ENCODE data around the gene SYNE3. TPM values are rescaled to one million over a fixed set of nuclear protein-coding genes. Genes with fewer than 3 reads are reported as not detected.
"Not testable (repeated sequence)": the region's sequence is repeated elsewhere in the genome, so short reads cannot be mapped to it uniquely, and the experiment has no call there.

The SYNE3 gene
- total and polyA plus RNA-seq, 9 donors, result 3.7 to 26.0 (median 10.0) TPM

DNA sequence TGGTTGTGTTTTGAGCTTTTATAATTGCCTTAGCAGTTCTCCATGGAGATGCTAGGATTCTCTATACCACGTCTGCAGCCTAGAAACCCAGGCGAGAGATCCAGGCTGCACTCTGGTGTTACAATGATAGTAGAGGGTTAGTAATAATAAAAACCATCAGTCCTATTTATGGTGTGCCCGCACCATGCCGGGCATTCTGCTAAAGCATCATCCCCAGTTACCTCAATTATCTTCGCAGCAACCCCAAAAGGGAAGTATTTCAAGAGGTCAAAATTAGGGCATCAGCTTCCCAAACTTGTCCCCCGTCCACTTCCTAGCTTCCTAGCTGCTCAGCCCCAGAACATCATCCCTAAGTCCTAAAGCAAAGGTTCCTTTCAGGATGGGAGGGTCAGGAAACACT is 3.2 kb downstream of the SYNE3 start:
- TF ChIP-seq, protein P1, sequence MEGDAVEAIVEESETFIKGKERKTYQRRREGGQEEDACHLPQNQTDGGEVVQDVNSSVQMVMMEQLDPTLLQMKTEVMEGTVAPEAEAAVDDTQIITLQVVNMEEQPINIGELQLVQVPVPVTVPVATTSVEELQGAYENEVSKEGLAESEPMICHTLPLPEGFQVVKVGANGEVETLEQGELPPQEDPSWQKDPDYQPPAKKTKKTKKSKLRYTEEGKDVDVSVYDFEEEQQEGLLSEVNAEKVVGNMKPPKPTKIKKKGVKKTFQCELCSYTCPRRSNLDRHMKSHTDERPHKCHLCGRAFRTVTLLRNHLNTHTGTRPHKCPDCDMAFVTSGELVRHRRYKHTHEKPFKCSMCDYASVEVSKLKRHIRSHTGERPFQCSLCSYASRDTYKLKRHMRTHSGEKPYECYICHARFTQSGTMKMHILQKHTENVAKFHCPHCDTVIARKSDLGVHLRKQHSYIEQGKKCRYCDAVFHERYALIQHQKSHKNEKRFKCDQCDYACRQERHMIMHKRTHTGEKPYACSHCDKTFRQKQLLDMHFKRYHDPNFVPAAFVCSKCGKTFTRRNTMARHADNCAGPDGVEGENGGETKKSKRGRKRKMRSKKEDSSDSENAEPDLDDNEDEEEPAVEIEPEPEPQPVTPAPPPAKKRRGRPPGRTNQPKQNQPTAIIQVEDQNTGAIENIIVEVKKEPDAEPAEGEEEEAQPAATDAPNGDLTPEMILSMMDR (IDR thresholded peaks at IDR 0.05), result no peak
- TF ChIP-seq EP300 (IDR thresholded peaks at IDR 0.05) (no peak), POLR2A (IDR thresholded peaks at IDR 0.05) (no peak)
- no peaks in the 10 kb centered on the region for H3K9me3 ChIP-seq
- H3K4me1 ChIP-seq (ENCODE audit: insufficient read depth), result peaks cover 22% of the 10 kb centered on the region
- H3K27me3 ChIP-seq, result no peaks in the 10 kb centered on the region
- 76 to 84% (median 84%) methylated on average over 6 of the region's 6 CpGs for WGBS, 3 donors
- H3K36me3 ChIP-seq, result no peaks in the 10 kb centered on the region
- no peak overlapping the region for H3K4me3 ChIP-seq
- H3K27ac ChIP-seq, result no peak overlapping the region
- intact Hi-C loops (cut with DNase I), result no loop called here
- DNase-seq, result peak in 1 of 5 donors; percentile 2

- no peak for TF ChIP-seq EP300 (IDR thresholded peaks at IDR 0.05)
- TF ChIP-seq, protein P1 (IDR thresholded peaks at IDR 0.05), result no peak
- TF ChIP-seq POLR2A (IDR thresholded peaks at IDR 0.05), result no peak
- 76 to 90% (median 88%) methylated on average over 5 of the region's 5 CpGs for WGBS, 3 donors
- H3K27ac ChIP-seq, result no peak overlapping the region
- H3K9me3 ChIP-seq, result no peaks in the 10 kb centered on the region
- DNase-seq, result peak in 1 of 5 donors; percentile 8
- peaks cover 19% of the 10 kb centered on the region for H3K4me1 ChIP-seq (ENCODE audit: insufficient read depth)
- no peaks in the 10 kb centered on the region for H3K36me3 ChIP-seq
- no peaks in the 10 kb centered on the region for H3K27me3 ChIP-seq
- intact Hi-C loops (cut with DNase I), result no loop called here
- H3K4me3 ChIP-seq, result no peak overlapping the region
Observed at GRCh38 chr14:95511687-95512086, 4.8 kb downstream of the SYNE3 start.

DNA sequence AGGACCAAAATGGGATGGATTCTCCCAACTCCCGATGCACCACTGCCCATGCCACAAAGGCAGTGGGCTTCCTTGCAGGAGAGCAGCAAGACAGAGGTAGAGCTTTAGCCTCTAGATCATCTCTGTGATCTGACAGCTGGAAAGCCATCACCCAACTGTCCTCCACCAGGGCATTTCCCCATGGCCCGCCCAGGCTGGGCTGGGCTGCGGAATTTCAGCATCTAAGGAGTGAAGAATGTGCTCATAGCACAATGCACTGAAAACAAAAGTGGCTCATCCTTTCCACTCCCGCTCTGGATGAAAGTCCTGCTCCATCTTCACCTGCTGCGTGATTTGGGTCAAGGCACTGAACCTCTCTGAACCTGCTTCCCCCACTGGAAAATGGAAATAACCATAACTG is 5.6 kb downstream of the SYNE3 start:
- WGBS, 3 donors, result 87 to 99% (median 97%) methylated on average over 5 of the region's 5 CpGs

DNA sequence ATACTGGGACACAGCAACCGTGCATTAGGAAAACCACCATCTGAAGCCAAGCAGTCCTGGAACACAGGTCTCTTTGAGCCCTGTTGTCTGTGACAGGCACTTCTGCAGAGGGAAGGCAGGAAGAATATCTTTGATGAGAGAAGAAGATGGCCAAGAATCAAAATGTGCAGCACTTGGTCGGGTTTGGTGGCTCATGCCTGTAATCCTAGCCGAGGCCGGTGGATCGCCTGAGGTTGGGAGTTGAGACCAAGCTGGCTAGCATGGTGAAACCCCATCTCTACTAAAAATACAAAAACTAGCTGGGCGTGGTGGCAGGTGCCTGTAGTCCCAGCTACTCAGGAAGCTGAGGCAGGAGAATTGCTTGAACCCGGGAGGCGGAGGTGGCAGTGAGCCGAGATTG is 6.1 kb downstream of the SYNE3 start:
- WGBS, 3 donors, result 84 to 97% (median 93%) methylated on average over 9 of the region's 9 CpGs
- H3K27me3 ChIP-seq; H3K9me3 ChIP-seq; H3K27ac ChIP-seq; H3K36me3 ChIP-seq; H3K4me3 ChIP-seq; intact Hi-C loops (cut with DNase I): not testable (repeated sequence)
- H3K4me1 ChIP-seq (ENCODE audit: insufficient read depth), result peaks cover 14% of the 10 kb centered on the region
- DNase-seq, result peak in 1 of 5 donors; percentile 21

More for the DNA sequence above, 5.6 kb downstream of the SYNE3 start:
- Histone ChIP-seq H3K27me3 (no peaks in the 10 kb centered on the region), H3K4me1 (ENCODE audit: insufficient read depth) (peaks cover 18% of the 10 kb centered on the region), H3K4me3 (no peak overlapping the region), H3K36me3 (no peaks in the 10 kb centered on the region), H3K9me3 (no peaks in the 10 kb centered on the region), H3K27ac (no peak overlapping the region)
- peak in 1 of 5 donors; percentile 1 for DNase-seq
- TF ChIP-seq EP300 (IDR thresholded peaks at IDR 0.05) (no peak), POLR2A (IDR thresholded peaks at IDR 0.05) (no peak)
- TF ChIP-seq, protein P1 (IDR thresholded peaks at IDR 0.05), result no peak
- intact Hi-C loops (cut with DNase I), result no loop called here

DNA sequence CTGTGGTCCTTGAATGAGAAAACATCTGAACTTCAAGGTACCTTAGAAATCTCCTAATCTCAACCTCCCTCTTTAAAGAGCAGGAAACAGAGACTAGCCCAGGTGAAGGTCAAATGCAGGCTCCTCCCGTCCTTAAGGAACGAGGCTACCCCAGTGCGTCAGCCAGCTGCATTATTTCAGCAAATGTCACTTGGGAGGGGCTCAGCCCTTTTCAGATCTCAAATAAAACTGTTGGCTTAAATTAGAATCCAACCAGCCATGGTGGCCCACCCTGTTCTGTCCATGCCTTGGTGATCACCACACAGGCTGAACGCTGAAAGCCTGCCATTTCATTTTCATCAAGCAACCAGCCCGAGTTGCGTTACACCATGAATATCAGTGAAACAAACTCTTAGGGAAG is 7.0 kb downstream of the SYNE3 start:
- Histone ChIP-seq H3K27ac (no peak overlapping the region), H3K4me1 (ENCODE audit: insufficient read depth) (peaks cover 9% of the 10 kb centered on the region), H3K4me3 (no peak overlapping the region), H3K27me3 (no peaks in the 10 kb centered on the region), H3K36me3 (no peaks in the 10 kb centered on the region), H3K9me3 (no peaks in the 10 kb centered on the region)
- intact Hi-C loops (cut with DNase I), result no loop called here
- peak in 2 of 5 donors; percentile 19 to 21 for DNase-seq
- WGBS, 3 donors, result 50 to 59% (median 54%) methylated on average over 6 of the region's 6 CpGs
- TF ChIP-seq POLR2A (IDR thresholded peaks at IDR 0.05), result no peak
- TF ChIP-seq, protein P1 (IDR thresholded peaks at IDR 0.05), result no peak
- no peak for TF ChIP-seq EP300 (IDR thresholded peaks at IDR 0.05)
